Stimulated activated memory B cell treated with anti-CD40 and anti-IgM and Interleukin-4, amounts not matched to agents 10 μg/mL and 1 μg/mL and 100 μg/mL, for 72 hours (primary cell): ENCODE measurements around the gene MB.
"Not testable (repeated sequence)": the region's sequence is repeated elsewhere in the genome, so short reads cannot be mapped to it uniquely, and the experiment has no call there.

Experiments used
- ATAC-seq: fragments of 150-1000 bp; cut with Tn5 transposase; 2 replicates; pipeline ENCODE4 v1.10.0; 2021
- H3K27ac Mint-ChIP-seq: one replicate; pipeline ENCODE4 v1.8.0; 2022; ENCODE audit warnings: mild to moderate bottlenecking, mixed read lengths
- H3K27me3 Mint-ChIP-seq: one replicate; pipeline ENCODE4 v1.8.0; 2022; ENCODE audit warnings: mixed read lengths
- H3K36me3 Mint-ChIP-seq: one replicate; pipeline ENCODE4 v1.8.0; 2022; ENCODE audit warnings: mixed read lengths
- H3K4me1 Mint-ChIP-seq: one replicate; pipeline ENCODE4 v1.8.0; 2022; ENCODE audit warnings: mixed read lengths
- H3K4me3 Mint-ChIP-seq: one replicate; pipeline ENCODE4 v1.8.0; 2022; ENCODE audit warnings: mild to moderate bottlenecking, moderate library complexity, mixed read lengths
- H3K9me3 Mint-ChIP-seq: one replicate; pipeline ENCODE4 v1.8.0; 2022; ENCODE audit warnings: mixed read lengths

The MB gene

DNA sequence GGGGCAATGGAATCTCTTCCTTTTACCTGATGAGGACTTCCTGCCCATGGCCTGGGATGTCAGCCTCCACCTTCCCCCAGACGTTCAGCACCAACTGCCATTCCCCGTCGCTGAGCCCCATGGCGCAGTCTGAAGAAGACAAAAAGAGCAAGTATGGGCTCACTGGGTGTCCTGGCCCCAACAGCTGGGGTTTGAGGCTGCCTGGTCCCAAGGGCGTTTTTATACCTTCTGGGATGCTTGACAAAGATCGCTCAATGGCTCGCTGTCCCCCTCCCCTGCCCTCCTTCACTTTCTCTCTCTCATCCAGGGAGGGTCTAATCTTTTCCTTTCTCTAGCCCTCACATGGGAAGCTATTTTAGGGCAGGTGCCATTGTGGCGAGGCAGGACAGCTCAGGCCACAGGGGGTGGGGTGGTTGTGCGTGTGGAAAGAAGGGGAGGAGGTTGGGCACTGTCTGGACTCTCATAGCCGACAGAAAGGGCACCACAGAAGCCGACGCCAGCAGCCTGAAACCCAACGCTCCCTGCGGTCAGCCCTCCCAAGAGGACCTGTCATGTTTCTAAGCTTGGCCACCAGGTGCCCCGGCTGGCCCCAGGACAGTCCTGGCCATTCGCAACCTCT lies at the start of gene MB:
Gene MB, minus strand, starts transcription at position 193 of the 619 bp plus-strand sequence. Its CDS starts 72 bp downstream, at position 121.
- H3K9me3 Mint-ChIP-seq = no peaks in the 10 kb centered on the region
- H3K4me1 Mint-ChIP-seq = peaks cover under 1% of the 10 kb centered on the region
- H3K27me3 Mint-ChIP-seq = no peaks in the 10 kb centered on the region
- no peaks in the 10 kb centered on the region for H3K36me3 Mint-ChIP-seq
- no peak within 1 kb of the TSS for H3K27ac Mint-ChIP-seq
- no peak within 1 kb of the TSS for H3K4me3 Mint-ChIP-seq
- no peak for ATAC-seq

DNA sequence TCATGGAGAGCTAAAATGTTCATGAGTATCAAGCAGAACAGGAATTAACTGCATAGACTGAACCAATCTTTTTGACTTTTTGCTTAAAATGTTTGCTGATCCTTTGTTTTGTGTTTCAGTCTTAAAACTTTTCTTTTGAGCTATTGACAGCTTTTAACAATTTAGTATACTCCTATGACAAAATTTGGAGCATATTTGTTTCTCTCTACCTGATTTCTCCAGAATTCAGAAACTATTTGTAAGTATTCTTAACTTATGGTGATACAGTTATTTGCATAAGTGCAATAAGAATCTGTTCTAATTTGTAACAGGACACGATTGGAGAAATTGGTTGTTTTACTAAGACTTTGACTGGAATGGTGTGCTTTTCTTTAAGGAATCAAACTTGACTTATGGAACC lies 49.6 kb upstream of the MB start:
- not testable (repeated sequence) for H3K4me3 Mint-ChIP-seq, H3K27ac Mint-ChIP-seq, H3K9me3 Mint-ChIP-seq, H3K4me1 Mint-ChIP-seq, ATAC-seq, H3K27me3 Mint-ChIP-seq
- H3K36me3 Mint-ChIP-seq = peaks cover 35% of the 10 kb centered on the region

DNA sequence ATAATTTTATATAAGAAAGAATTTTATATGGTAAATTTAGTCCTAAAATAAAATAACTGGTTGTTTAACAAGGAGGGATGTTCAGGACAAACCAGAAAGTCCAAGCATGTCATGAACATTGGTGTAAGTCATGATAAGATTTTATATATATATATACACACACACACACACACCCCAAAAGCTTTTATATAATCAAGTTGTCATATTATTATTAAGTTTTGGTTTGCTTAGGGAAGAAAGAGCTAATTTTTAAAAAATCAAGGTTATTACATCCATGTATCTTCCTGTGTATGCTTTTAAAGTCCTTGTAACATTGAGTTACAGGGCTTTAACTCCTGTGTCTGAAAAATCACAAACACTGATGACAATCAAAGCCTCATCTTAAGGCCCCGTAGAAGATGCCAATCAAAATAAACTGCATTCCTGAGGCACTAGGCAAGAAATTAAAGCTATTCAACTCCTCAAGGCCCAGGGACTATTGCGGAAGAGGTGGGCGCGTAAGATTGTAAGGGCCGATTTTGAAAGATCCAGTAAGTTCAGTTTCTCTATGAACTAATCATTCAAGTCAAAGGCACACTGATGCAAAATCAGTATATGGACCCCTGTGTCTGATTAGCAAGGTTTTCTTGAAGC lies 47.9 kb upstream of the MB start:
- Mint-ChIP-seq H3K27me3 (no peaks in the 10 kb centered on the region), H3K36me3 (peaks cover 40% of the 10 kb centered on the region), H3K9me3 (peaks cover 2% of the 10 kb centered on the region), H3K27ac (no peak overlapping the region), H3K4me1 (peaks cover 14% of the 10 kb centered on the region), H3K4me3 (no peak overlapping the region)
- no peak for ATAC-seq

DNA sequence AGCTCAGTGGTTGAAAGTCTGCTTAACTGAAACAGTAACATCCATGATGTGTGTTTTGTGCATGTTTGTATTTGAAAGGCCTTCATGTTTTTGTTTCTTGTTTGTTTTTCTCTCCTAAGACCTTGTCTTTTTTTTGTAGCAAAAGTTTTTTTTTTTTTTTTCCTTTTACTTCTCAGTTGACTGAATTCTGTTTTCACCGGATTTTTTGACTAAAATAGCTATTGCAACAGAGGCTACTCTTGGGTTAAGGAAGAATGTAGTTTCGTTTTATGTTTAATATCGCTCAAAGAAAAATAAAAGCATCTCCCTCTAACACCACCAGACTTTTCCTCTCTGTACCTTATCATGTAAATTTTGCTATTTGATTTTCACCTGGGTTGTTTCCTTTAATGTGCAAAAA lies 46.2 kb upstream of the MB start:
- Mint-ChIP-seq H3K27ac (no peak overlapping the region), H3K36me3 (peaks cover 52% of the 10 kb centered on the region), H3K4me1 (peaks cover 14% of the 10 kb centered on the region), H3K4me3 (no peak overlapping the region), H3K27me3 (no peaks in the 10 kb centered on the region), H3K9me3 (peaks cover 2% of the 10 kb centered on the region)
- ATAC-seq = no peak

DNA sequence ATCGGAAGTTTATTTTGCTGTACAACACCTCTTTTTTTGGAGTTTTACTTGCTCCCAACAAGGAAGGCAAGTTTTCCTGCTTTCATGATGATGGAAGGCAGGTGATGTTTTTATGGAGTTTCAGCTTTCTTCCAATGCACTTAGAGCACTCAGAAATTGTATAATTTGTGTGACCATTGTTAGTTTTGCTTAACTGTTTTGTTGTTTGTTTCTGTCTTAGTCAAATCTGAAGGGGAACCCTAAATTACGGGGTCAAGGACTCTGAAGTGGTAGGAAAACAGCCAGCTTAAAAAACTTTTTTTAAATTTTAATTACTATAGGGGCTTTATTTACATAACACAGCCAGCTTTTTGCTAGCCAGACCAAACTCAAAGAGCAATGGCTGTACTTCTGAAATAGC lies 45.8 kb upstream of the MB start:
- Mint-ChIP-seq H3K36me3 (peaks cover 52% of the 10 kb centered on the region), H3K9me3 (peaks cover 2% of the 10 kb centered on the region), H3K4me1 (peaks cover 14% of the 10 kb centered on the region), H3K27ac (no peak overlapping the region), H3K4me3 (no peak overlapping the region), H3K27me3 (no peaks in the 10 kb centered on the region)
- ATAC-seq = no peak

DNA sequence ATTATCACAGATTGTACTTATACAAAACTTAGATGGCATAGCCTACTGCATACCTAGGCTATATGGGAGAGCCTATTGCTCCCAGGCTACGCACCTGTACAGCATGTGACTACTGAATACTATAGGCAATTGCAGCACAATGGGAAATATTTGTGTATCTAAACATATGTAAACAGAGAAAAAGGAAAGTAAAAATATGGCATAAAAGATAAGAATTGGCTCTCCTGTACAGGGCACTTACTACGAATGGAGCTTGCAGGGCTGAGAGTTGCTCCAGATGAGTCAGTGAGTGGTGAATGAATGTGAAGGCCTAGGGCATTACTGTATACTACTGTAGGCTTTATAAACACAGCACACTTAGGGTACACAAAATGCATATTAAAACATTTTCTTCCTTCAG lies 44.3 kb upstream of the MB start:
- Mint-ChIP-seq H3K27me3 (no peaks in the 10 kb centered on the region), H3K4me3 (no peak overlapping the region), H3K36me3 (peaks cover 48% of the 10 kb centered on the region), H3K27ac (peak overlapping the region; percentile 76), H3K4me1 (peaks cover 14% of the 10 kb centered on the region), H3K9me3 (peaks cover 2% of the 10 kb centered on the region)
- no peak for ATAC-seq

DNA sequence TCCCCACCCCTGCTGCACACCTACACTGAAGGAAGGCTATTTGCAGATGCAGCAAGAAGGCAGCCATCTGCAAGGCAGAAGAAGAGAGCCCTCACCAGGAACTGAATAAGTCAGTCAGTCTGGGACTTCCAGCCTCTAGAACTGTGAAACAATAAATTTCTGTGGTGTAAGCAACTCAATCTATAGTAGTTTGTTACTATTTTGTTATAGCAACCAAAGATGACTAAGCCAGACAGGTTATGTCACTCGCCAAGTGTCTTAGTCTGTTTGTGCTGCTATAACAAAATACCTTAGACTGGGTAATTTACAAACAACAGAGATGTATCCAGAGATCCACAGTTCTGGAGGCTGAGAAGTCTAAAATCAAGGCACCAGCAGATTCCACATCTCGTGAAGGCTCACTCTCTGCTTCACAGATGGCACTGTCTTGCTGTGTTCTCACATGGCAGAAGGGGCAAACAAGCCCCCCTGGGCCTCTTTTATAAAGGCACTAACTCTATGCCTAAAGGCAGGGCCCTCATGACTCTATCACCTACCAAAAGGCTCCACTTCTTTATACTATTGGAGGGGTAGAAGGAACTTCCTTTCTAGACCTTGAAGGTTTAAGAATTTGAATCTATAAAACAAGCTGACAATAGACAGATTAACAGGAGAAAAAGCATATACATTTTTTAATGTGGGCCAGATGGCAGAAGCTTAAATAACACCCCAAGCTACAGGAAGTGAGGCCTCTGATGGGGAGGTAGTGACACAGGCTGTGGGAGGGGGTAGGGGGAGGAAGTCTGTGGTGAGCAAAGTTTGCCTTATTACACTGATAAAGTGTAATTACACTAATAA lies 43.4 kb upstream of the MB start:
- H3K27me3 Mint-ChIP-seq = no peaks in the 10 kb centered on the region
- H3K4me1 Mint-ChIP-seq = peaks cover 14% of the 10 kb centered on the region
- peak; percentile 79 for ATAC-seq
- no peak overlapping the region for H3K4me3 Mint-ChIP-seq
- peak overlapping the region; percentile 76 for H3K27ac Mint-ChIP-seq
- H3K36me3 Mint-ChIP-seq = peaks cover 51% of the 10 kb centered on the region
- peaks cover 2% of the 10 kb centered on the region for H3K9me3 Mint-ChIP-seq

DNA sequence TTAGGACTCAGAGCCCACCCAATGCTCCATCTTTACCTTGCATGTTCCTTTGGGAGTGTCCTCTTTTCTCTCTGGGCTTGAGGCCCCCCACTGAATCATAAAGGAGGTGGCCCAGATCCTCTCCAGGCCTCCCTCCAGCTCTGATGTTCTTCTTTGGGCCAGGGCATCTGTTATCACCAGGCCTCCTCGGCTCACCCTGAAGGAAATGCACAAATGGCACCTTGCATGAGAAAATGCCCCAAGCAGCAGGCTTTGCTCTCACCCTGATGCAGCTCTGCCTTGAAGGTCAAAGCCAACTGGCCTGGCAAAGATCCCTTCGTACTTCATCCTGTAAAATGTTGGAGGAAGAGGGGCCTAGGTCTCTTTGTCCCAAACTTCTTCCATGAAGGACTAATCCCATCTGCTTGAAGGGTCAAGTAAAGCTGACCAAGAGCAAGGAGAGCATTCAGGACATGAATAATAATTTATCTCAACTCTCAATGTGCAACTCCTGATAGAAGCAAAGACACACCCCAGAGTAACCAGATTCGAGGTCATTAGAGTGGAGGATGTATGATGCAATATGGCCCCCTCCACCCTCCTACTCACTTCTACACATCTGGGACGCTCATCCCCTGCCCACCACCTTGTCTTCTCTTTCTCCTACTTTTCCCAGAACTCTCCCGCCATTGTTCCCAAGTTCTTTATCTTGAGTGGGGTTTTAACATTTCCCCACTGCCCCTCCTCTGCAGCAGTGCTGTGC lies 40.6 kb upstream of the MB start:
- Mint-ChIP-seq H3K36me3 (peaks cover 53% of the 10 kb centered on the region), H3K4me3 (no peak overlapping the region), H3K27ac (no peak overlapping the region), H3K27me3 (no peaks in the 10 kb centered on the region), H3K9me3 (no peaks in the 10 kb centered on the region), H3K4me1 (peaks cover 14% of the 10 kb centered on the region)
- no peak for ATAC-seq

DNA sequence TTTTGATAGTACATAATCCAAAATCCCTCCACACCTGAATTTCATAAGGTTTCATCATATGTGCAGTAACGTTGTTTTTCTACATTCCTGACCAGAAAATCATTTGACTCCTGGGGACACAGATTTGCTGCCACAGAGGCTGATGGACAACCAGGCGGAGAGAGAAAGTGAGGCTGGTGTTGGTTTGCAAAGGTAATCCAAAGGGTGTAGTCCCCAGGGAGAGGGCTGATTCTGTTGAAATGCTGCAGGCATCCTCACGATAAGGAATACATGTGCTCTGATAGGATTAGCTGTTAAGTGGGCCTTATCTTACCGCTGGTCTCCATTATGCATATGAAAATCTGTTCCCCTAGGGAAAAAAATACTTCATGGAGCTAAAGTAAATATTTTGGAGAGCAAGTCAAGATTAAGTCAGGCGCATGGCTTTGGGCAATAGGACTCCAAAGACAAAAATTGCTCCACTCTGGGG lies 39.2 kb upstream of the MB start:
- Mint-ChIP-seq H3K27ac (no peak overlapping the region), H3K4me1 (peaks cover 10% of the 10 kb centered on the region), H3K9me3 (no peaks in the 10 kb centered on the region), H3K4me3 (no peak overlapping the region), H3K36me3 (peaks cover 45% of the 10 kb centered on the region), H3K27me3 (no peaks in the 10 kb centered on the region)
- no peak for ATAC-seq

DNA sequence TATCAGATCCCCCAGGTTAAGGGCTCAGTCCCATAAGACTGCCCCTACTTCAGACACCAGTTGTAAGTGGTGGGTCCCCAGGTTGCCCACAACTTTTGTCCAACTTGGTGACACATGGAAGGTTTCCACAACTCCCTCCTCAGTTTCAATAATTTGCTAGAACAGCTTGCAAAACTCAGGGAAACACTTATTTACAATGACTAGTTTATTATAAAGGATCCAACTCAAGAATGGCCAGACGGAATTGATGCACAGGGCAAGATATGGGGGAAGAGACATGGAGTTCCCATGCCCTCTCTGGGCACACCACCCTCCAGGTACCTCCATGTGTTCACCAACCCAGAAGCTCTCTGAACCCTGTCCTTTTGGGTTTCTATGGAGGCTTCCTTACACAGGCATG lies 36.7 kb upstream of the MB start:
- peaks cover 35% of the 10 kb centered on the region for H3K36me3 Mint-ChIP-seq
- no peak overlapping the region for H3K4me3 Mint-ChIP-seq
- no peak for ATAC-seq
- no peaks in the 10 kb centered on the region for H3K27me3 Mint-ChIP-seq
- no peaks in the 10 kb centered on the region for H3K9me3 Mint-ChIP-seq
- no peak overlapping the region for H3K27ac Mint-ChIP-seq
- peaks cover 13% of the 10 kb centered on the region for H3K4me1 Mint-ChIP-seq

DNA sequence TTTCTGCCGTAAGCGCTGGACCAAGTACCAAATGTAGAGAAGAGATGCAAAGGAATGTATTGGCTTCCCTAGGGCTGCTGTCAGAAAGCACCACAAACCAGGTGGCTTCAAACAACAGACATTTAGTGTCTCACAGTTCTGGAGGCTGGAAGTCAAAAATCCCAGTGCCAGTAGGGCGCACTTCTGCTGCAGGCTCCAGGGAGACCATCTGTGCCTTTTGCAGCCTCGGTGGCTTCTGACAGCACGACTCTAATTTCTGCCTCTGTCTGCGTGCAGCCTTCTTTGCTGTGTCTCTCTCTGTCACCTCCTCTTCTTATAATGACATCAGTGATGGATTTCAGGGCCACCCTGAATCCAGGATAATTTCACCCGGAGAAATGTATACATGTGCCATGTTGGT lies 34.0 kb upstream of the MB start:
- Mint-ChIP-seq H3K4me1 (peaks cover 30% of the 10 kb centered on the region), H3K4me3 (no peak overlapping the region), H3K27me3 (no peaks in the 10 kb centered on the region), H3K9me3 (no peaks in the 10 kb centered on the region), H3K27ac (no peak overlapping the region), H3K36me3 (peaks cover 11% of the 10 kb centered on the region)
- ATAC-seq = no peak

DNA sequence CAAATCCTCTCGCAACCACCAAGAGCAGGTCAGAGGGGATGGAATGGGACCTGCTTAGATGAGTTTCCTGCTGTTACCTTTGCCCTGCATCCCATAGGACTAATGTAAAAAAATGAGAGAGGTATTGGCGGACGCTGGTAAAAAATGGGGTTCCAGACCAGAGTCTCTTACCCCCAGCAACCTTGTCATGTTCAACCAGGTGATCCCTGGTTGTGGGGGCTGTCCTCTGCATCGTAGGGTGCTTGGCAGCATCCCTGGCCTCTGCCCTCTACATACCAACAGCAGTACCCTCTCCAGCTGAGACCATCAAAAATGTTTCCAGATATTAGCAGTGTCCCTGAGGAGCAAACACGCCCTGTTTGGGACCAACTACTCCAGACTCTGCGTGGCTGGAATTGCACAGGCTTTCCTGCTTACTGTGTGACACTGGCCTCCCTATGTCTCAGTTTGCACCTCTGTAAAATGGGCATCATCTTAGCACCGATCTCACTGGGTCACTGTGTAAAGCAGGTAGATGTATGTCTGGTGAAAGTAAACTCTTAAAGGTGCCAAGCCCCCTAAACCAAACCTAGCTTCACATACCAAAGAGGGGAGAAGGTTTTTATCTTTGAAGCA lies 32.6 kb upstream of the MB start:
- peak overlapping the region; percentile 98 for H3K4me3 Mint-ChIP-seq
- peak overlapping the region; percentile 98 for H3K27ac Mint-ChIP-seq
- H3K36me3 Mint-ChIP-seq = peaks cover 10% of the 10 kb centered on the region
- ATAC-seq = no peak
- peaks cover 30% of the 10 kb centered on the region for H3K4me1 Mint-ChIP-seq
- no peaks in the 10 kb centered on the region for H3K9me3 Mint-ChIP-seq
- no peaks in the 10 kb centered on the region for H3K27me3 Mint-ChIP-seq

DNA sequence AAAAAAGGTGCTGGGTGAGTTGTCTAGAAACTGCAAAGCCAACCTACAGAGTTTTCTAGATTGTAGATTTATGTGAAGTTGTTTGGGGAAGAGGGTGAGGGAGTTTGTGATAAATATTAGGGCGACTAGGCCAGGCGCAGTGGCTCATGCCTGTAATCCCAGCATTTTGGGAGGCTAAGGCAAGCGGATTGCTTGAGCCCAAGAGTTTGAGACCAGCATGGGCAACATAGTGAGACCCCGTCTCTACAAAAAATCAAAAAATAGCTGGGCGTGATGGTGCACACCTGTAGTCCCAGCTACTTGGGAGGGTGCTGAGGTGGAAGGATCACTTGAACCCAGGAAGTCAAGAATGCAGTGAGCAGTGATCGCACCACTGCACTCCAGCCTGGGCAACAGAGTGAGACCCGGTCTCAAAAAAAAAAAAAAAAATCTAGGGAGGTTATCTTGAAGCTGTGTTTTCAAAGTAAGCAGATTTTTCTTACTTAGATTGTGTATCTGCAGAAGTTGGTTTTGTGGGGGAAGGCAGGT lies 32.0 kb upstream of the MB start:
- no peaks in the 10 kb centered on the region for H3K9me3 Mint-ChIP-seq
- ATAC-seq = no peak
- peak overlapping the region; percentile 98 for H3K27ac Mint-ChIP-seq
- peaks cover 8% of the 10 kb centered on the region for H3K36me3 Mint-ChIP-seq
- no peaks in the 10 kb centered on the region for H3K27me3 Mint-ChIP-seq
- peaks cover 30% of the 10 kb centered on the region for H3K4me1 Mint-ChIP-seq
- peak overlapping the region; percentile 98 for H3K4me3 Mint-ChIP-seq

DNA sequence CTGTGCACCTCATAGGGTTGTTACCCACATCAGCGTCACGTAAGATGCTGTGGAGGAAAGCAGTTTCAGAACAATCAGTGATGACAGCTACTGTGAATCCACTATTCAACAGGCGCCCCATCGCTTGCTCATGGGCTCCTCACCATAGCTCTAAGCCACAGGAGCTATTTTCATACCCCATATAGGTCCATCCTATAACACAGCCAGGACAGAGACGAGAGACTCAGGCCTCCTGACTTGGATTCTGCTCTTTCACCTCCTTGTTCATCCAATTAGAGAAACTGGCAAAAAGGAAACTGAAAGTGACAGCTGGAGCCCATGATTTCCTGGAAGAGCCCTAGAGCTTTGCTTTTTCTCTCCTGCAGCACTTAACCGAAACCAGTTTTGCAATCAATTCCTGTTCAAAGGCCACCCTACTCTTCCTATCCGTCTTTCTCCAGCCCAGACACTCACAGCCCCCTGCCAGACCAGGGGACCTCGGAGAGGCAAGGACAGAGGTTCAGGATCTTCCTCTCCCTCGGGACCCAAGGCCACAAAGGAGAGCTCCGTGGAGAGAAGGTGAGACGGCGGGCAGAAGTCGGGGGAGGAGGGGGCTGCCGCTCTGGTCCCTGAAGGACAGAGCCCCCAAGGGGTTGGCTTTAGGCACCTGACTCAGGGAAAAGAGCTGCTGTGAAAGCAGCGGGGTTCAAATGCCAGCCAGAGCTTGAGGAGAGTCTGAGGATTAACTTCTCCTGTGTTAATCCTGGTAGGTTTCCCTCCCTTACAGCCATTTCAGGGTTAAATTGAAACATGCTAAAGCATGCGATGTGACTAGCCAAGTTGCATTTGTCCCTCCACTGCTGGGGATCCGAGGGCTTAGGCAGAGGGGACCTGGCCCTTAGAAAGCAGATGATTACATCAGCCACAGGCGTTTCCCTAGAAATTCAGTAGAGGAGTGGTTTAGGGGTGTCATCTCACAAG lies 31.2 kb upstream of the MB start, which contains the start of gene APOL6:
Gene APOL6, plus strand, starts transcription at position 381 of the 960 bp plus-strand sequence. CDS start 7,980 bp downstream, outside the sequence.
- ATAC-seq = peak; percentile 80

More for the DNA sequence above, 31.2 kb upstream of the MB start, which contains the start of gene APOL6:
- Mint-ChIP-seq H3K36me3 (peaks cover 1% of the 10 kb centered on the region), H3K4me3 (peak within 1 kb of the TSS; percentile 98), H3K9me3 (no peaks in the 10 kb centered on the region), H3K4me1 (peaks cover 30% of the 10 kb centered on the region), H3K27me3 (no peaks in the 10 kb centered on the region), H3K27ac (peak within 1 kb of the TSS; percentile 98)
